Islet precursor cell (in vitro differentiated cells): ENCODE data around the gene TYRP1.

Experiments used
- DNase-seq: peaks from one replicate; pipeline ENCODE4 v3.0.0-alpha.2; 2018

The TYRP1 gene

GRCh38 chr9:12698266-12698665 is 5.1 kb downstream of the TYRP1 start:
- DNase-seq, result no peak

- no peak for DNase-seq
Observed at GRCh38 chr9:12698986-12699385, 5.8 kb downstream of the TYRP1 start.

GRCh38 chr9:12699529-12699928 is 6.3 kb downstream of the TYRP1 start:
- DNase-seq, result no peak

GRCh38 chr9:12701126-12701525 is 7.9 kb downstream of the TYRP1 start:
- DNase-seq, result no peak

GRCh38 chr9:12702160-12702758 is 9.1 kb downstream of the TYRP1 start:
- DNase-seq, result peak; percentile 72

GRCh38 chr9:12703996-12704395 is 10.8 kb downstream of the TYRP1 start:
- no peak for DNase-seq

GRCh38 chr9:12705738-12706391 is 12.7 kb downstream of the TYRP1 start:
- no peak for DNase-seq

- no peak for DNase-seq
Observed at GRCh38 chr9:12708562-12709298, 15.5 kb downstream of the TYRP1 start.

- no peak for DNase-seq
Observed at GRCh38 chr9:12712532-12712931, 19.3 kb downstream of the TYRP1 start.

- DNase-seq, result no peak
Observed at GRCh38 chr9:12715268-12715667, 22.1 kb downstream of the TYRP1 start.

GRCh38 chr9:12716823-12717600 is 23.8 kb downstream of the TYRP1 start:
- no peak for DNase-seq

GRCh38 chr9:12717907-12718306 is 24.7 kb downstream of the TYRP1 start:
- DNase-seq, result no peak

GRCh38 chr9:12718482-12719026 is 25.4 kb downstream of the TYRP1 start:
- DNase-seq, result peak; percentile 98

- DNase-seq, result no peak
Observed at GRCh38 chr9:12719431-12719830, 26.2 kb downstream of the TYRP1 start.

GRCh38 chr9:12720551-12720950 is 27.4 kb downstream of the TYRP1 start:
- no peak for DNase-seq

GRCh38 chr9:12722131-12722530 is 28.9 kb downstream of the TYRP1 start:
- DNase-seq, result no peak

- DNase-seq, result no peak
Observed at GRCh38 chr9:12723409-12724028, 30.3 kb downstream of the TYRP1 start.

- no peak for DNase-seq
Observed at GRCh38 chr9:12726795-12727194, 33.6 kb downstream of the TYRP1 start.

- DNase-seq, result no peak
Observed at GRCh38 chr9:12730198-12730597, 37.0 kb downstream of the TYRP1 start.

- DNase-seq, result no peak
Observed at GRCh38 chr9:12730927-12731326, 37.7 kb downstream of the TYRP1 start.

- DNase-seq, result no peak
Observed at GRCh38 chr9:12732971-12733370, 39.8 kb downstream of the TYRP1 start.

- DNase-seq, result no peak
Observed at GRCh38 chr9:12735665-12736064, 42.5 kb downstream of the TYRP1 start.

GRCh38 chr9:12737871-12738270 is 44.7 kb downstream of the TYRP1 start:
- DNase-seq, result no peak
